HCT116 (cell line): ENCODE data around the gene LUM. TPM values are rescaled to one million over a fixed set of nuclear protein-coding genes. Genes with fewer than 3 reads are reported as not detected.

ENCODE experiments used
- ATAC-seq: fragments of 200-7000 bp; cut with Tn5 transposase; 2 replicates; pipeline ENCODE4 v1.9.1; 2020; ENCODE audit warnings: mild to moderate bottlenecking, moderate library complexity
- BruUV-seq: library from RNA; stranded (reverse); fragments of 400-500 nt; replicated peaks from 2 replicates; lab custom pipeline; 2021; lab: Mats Ljungman, UMichigan
- CTCF ChIA-PET: fragments of 300-600 bp; sonication (Branson Sonifier 250); formaldehyde crosslinking; loops from one replicate; lab custom pipeline; 2021; ENCODE audit warnings: antibody characterized with exemption; lab: Charles Lee
- POLR2A ChIA-PET: fragments of 300-600, 350-600 bp; sonication (Branson Sonifier 250); formaldehyde crosslinking; loops from one replicate; lab custom pipeline; 2021; ENCODE audit warnings: antibody characterized with exemption; lab: Charles Lee
- RAD21 ChIA-PET, 2 experiments: fragments of 300-600 bp; sonication (Branson Sonifier 250); formaldehyde crosslinking; loops; one replicate each; lab custom pipeline; 2023; ENCODE audit warnings: low total read pairs in 2 of 2; ENCODE audit not compliant: uncharacterized antibody in 2 of 2, unreplicated experiment in 2 of 2, low non-redundant PET in 1 of 2; lab: Charles Lee
- DNase-seq: peaks from one replicate; pipeline ENCODE4 v3.0.0-alpha.2; 2010; ENCODE audit warnings: low read depth, low spot score
- H2AFZ ChIP-seq: fragments of 200-600 bp; shearing (Covaris generic), sonication (generic); 2 replicates; pipeline ENCODE4 v1.6.1; 2017; ENCODE audit warnings: low read depth, mixed run types, mixed read lengths, antibody characterized with exemption, low read length; ENCODE audit not compliant: poor library complexity, severe bottlenecking
- H3K27ac ChIP-seq: 2 replicates; pipeline ENCODE4 v1.5.1; 2012; ENCODE audit warnings: low read depth, low read length
- H3K27me3 ChIP-seq: fragments of 200-600 bp; sonication (generic); 2 replicates; pipeline ENCODE4 v1.6.1; 2016; ENCODE audit warnings: mixed run types, low read length, mixed read lengths; ENCODE audit not compliant: insufficient read depth
- H3K36me3 ChIP-seq, 2 experiments: fragments of 200-500 bp in 1 of 2; fragments of 200-600 bp in 1 of 2; sonication (Bioruptor generic) in 1 of 2; sonication (generic) in 1 of 2; 2 replicates each; pipeline versions ENCODE4 v1.5.1 to v1.6.1; 2014 to 2016; ENCODE audit warnings: low read length in 2 of 2, inconsistent platforms in 1 of 2, mixed read lengths in 1 of 2, mixed run types in 1 of 2; ENCODE audit not compliant: insufficient read depth in 2 of 2, control insufficient read depth in 1 of 2
- H3K4me1 ChIP-seq, 2 experiments: fragments of 200-600 bp in 1 of 2; sonication (generic) in 1 of 2; 2 replicates each; pipeline versions ENCODE4 v1.5.1 to v1.6.1; 2012 to 2017; ENCODE audit warnings: low read length in 2 of 2, inconsistent platforms in 1 of 2, mild to moderate bottlenecking in 1 of 2, mixed read lengths in 1 of 2, mixed run types in 1 of 2, moderate library complexity in 1 of 2; ENCODE audit not compliant: insufficient read depth in 2 of 2, control insufficient read depth in 1 of 2
- H3K4me2 ChIP-seq: fragments of 200-600 bp; sonication (generic); 2 replicates; pipeline ENCODE4 v1.6.1; 2017; ENCODE audit warnings: mixed run types, low read length, mixed read lengths
- H3K4me3 ChIP-seq, 2 experiments: fragments of 200-600 bp in 1 of 2; sonication (generic) in 1 of 2; replicated peaks in 1 of 2; 2 replicates each; pipeline ENCODE4 v1.5.1; 2011 to 2016; ENCODE audit warnings: low read length in 2 of 2, control low read depth in 1 of 2, low read depth in 1 of 2, mild to moderate bottlenecking in 1 of 2, mixed read lengths in 1 of 2, mixed run types in 1 of 2
- H3K79me2 ChIP-seq: fragments of 200-600 bp; sonication (generic); 2 replicates; pipeline ENCODE4 v1.6.1; 2017; ENCODE audit warnings: mild to moderate bottlenecking, mixed run types, low read length, moderate library complexity, mixed read lengths; ENCODE audit not compliant: insufficient read depth
- H3K9ac ChIP-seq: fragments of 200-600 bp; sonication (generic); 2 replicates; pipeline ENCODE4 v1.6.1; 2016; ENCODE audit warnings: low read length, mixed read lengths
- H3K9me2 ChIP-seq: fragments of 200-600 bp; sonication (generic), shearing (Covaris generic); 2 replicates; pipeline ENCODE4 v1.6.1; 2017; ENCODE audit warnings: mixed run types, mild to moderate bottlenecking, moderate library complexity; ENCODE audit not compliant: insufficient read depth
- H3K9me3 ChIP-seq, 2 experiments: fragments of 200-500 bp in 1 of 2; fragments of 200-600 bp in 1 of 2; sonication (Bioruptor generic) in 1 of 2; sonication (generic) in 1 of 2; 2 replicates each; pipeline ENCODE4 v1.6.1; 2014 to 2017; ENCODE audit warnings: low read length in 2 of 2, mixed read lengths in 2 of 2, inconsistent platforms in 1 of 2, low read depth in 1 of 2, mild to moderate bottlenecking in 1 of 2, mixed run types in 1 of 2, moderate library complexity in 1 of 2; ENCODE audit not compliant: control insufficient read depth in 1 of 2, insufficient read depth in 1 of 2
- H4K20me1 ChIP-seq: fragments of 200-600 bp; sonication (generic), shearing (Covaris generic); 2 replicates; pipeline ENCODE4 v1.6.1; 2017; ENCODE audit warnings: mixed run types, mild to moderate bottlenecking, moderate library complexity; ENCODE audit not compliant: insufficient read depth
- CBX3 ChIP-seq: IDR thresholded peaks from 2 replicates; pipeline ENCODE4 v1.6.1; 2012; ENCODE audit warnings: low read depth
- CTCF ChIP-seq, 3 experiments: fragments of 200-600 bp in 1 of 3; sonication (generic) in 1 of 3; IDR thresholded peaks in 2 of 3; conservative IDR thresholded peaks in 1 of 3; 2 replicates each; pipeline ENCODE4 v1.5.1; 2012 to 2017; ENCODE audit warnings: low read depth in 2 of 3, low read length in 2 of 3, antibody characterized with exemption in 1 of 3, borderline replicate concordance in 1 of 3, control low read depth in 1 of 3, mild to moderate bottlenecking in 1 of 3, mixed read lengths in 1 of 3, mixed run types in 1 of 3, moderate library complexity in 1 of 3; ENCODE audit not compliant: insufficient read depth in 1 of 3
- FOSL1 ChIP-seq: IDR thresholded peaks from 2 replicates; pipeline ENCODE4 v1.6.1; 2012; ENCODE audit warnings: low read depth
- JUND ChIP-seq: IDR thresholded peaks from 2 replicates; pipeline ENCODE4 v1.6.1; 2012
- MAX ChIP-seq: IDR thresholded peaks from 2 replicates; pipeline ENCODE4 v1.6.1; 2012
- POLR2AphosphoS5 ChIP-seq: IDR thresholded peaks from 2 replicates; pipeline ENCODE4 v1.6.1; 2011; ENCODE audit warnings: mild to moderate bottlenecking, low read depth, low read length, moderate library complexity
- SIN3A ChIP-seq: IDR thresholded peaks from 2 replicates; pipeline ENCODE4 v1.6.1; 2012; ENCODE audit warnings: low read depth
- YY1 ChIP-seq: IDR thresholded peaks from 2 replicates; pipeline ENCODE4 v1.6.1; 2011; ENCODE audit warnings: low read length, low read depth, moderate library complexity, mild to moderate bottlenecking; ENCODE audit not compliant: insufficient replicate concordance; ENCODE audit errors: extremely low read depth
- ZBTB33 ChIP-seq: IDR thresholded peaks from 2 replicates; pipeline ENCODE4 v1.6.1; 2011; ENCODE audit warnings: mild to moderate bottlenecking, low read length, moderate library complexity; ENCODE audit not compliant: insufficient replicate concordance; ENCODE audit errors: extremely low read depth
- ZFX ChIP-seq: fragments of 450-650 bp; IDR thresholded peaks from 2 replicates; pipeline ENCODE4 v1.6.1; 2017
- ZNF274 ChIP-seq: fragments of 200-500 bp; sonication (Bioruptor generic); IDR thresholded peaks from 2 replicates; pipeline ENCODE4 v1.6.1; 2014; ENCODE audit warnings: mild to moderate bottlenecking, low read depth, low read length, inconsistent platforms
- intact Hi-C: fragments of 100-400 bp; cut with micrococcal nuclease; formaldehyde crosslinking; loops from 2 replicates; pipeline ENCODE4 v1.10.0; 2022
- total RNA-seq: library from RNA; stranded (reverse); gene quantifications from one replicate; pipeline ENCODE4 v1.2.1, GENCODE V29; 2021; ENCODE audit not compliant: unreplicated experiment
- TF ChIP-seq, protein P1 (sequence below): IDR thresholded peaks from 2 replicates; pipeline ENCODE4 v1.6.1; 2012; ENCODE audit warnings: low read depth

LUM gene
- total RNA-seq, 1 experiment from 2014 or later, result 0.69 TPM

DNA sequence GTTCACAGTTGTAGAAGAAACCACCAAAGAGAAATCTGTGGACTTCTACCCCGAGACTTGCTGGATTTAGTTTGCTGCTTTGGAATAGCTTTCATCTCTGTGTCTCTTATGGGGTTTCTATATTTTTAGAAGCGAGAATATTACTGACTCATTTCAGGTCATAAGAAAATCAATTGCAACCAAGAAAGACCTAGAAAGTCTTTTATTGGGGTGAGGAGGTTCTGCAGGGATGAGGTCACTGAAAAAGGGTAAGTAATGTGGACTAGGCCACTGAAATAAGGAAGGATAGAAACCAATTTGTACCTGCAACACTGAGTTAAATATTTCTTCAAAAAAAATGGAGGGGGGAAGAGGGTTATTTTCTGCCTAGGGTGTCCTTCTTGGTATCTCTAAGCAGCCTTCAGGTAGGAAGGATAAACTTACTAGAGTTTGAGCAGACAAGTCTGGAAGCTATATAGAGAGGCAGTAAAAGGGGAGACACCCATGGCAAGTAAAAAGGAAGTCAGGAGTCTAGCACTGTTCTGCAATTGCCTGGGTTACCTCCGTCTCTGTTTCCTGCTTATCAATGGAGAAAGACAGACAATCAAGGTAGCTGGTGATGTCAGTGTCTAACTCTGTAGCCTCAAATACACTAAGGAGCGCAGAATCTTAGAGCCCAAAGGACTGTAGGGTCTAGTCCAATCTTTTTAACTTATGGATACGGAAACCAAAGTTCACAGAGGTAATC is 33.9 kb downstream of the LUM start:
- Histone ChIP-seq H3K79me2 (no peaks in the 10 kb centered on the region), H3K4me3 (no peak overlapping the region), H3K9ac (no peak overlapping the region), H3K9me3 (no peaks in the 10 kb centered on the region), H3K27ac (no peak overlapping the region), H3K36me3 (no peaks in the 10 kb centered on the region), H3K9me2 (no peaks in the 10 kb centered on the region), H3K4me1 (no peaks in the 10 kb centered on the region), H2AFZ (no peak overlapping the region), H4K20me1 (no peaks in the 10 kb centered on the region), H3K4me2 (no peak overlapping the region), H3K27me3 (no peaks in the 10 kb centered on the region)
- ChIA-PET RAD21 (no interaction called here), CTCF (no interaction called here), POLR2A (no interaction called here)
- BruUV-seq, result no TSS peak
- no peak for DNase-seq
- no peak for TF ChIP-seq ZNF274
- TF ChIP-seq, protein P1, sequence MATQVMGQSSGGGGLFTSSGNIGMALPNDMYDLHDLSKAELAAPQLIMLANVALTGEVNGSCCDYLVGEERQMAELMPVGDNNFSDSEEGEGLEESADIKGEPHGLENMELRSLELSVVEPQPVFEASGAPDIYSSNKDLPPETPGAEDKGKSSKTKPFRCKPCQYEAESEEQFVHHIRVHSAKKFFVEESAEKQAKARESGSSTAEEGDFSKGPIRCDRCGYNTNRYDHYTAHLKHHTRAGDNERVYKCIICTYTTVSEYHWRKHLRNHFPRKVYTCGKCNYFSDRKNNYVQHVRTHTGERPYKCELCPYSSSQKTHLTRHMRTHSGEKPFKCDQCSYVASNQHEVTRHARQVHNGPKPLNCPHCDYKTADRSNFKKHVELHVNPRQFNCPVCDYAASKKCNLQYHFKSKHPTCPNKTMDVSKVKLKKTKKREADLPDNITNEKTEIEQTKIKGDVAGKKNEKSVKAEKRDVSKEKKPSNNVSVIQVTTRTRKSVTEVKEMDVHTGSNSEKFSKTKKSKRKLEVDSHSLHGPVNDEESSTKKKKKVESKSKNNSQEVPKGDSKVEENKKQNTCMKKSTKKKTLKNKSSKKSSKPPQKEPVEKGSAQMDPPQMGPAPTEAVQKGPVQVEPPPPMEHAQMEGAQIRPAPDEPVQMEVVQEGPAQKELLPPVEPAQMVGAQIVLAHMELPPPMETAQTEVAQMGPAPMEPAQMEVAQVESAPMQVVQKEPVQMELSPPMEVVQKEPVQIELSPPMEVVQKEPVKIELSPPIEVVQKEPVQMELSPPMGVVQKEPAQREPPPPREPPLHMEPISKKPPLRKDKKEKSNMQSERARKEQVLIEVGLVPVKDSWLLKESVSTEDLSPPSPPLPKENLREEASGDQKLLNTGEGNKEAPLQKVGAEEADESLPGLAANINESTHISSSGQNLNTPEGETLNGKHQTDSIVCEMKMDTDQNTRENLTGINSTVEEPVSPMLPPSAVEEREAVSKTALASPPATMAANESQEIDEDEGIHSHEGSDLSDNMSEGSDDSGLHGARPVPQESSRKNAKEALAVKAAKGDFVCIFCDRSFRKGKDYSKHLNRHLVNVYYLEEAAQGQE, result no peak
- TF ChIP-seq MAX, result no peak
- TF ChIP-seq YY1, result no peak
- TF ChIP-seq ZFX, result no peak
- TF ChIP-seq CBX3, result no peak
- TF ChIP-seq JUND, result no peak
- TF ChIP-seq FOSL1, result no peak
- TF ChIP-seq ZBTB33, result no peak
- no peak for TF ChIP-seq SIN3A
- TF ChIP-seq CTCF (IDR thresholded peaks at IDR 0.05 in 2 of 3, conservative IDR thresholded peaks at IDR 0.05 in 1 of 3; ENCODE audit: borderline replicate concordance in 1 of 3, insufficient read depth in 1 of 3, low read depth in 2 of 3, low read length in 2 of 3), result no peak
- TF ChIP-seq POLR2AphosphoS5, result no peak
- ATAC-seq, result no peak
- intact Hi-C loops, result no loop called here
